OCI-LY3 (cell line): ENCODE measurements around the gene ARHGAP15.

Experiments used
- H2AFZ ChIP-seq: fragments of 200-600, 300-600 bp; shearing (Covaris generic); 2 replicates; pipeline ENCODE4 v1.6.0; 2014; ENCODE audit warnings: antibody characterized with exemption, low read depth, low read length
- H3K27ac ChIP-seq: fragments of 200-600, 300-600 bp; sonication (generic); 2 replicates; pipeline ENCODE4 v1.5.1; 2014; ENCODE audit warnings: mild to moderate bottlenecking, low read length, moderate library complexity, mixed read lengths
- H3K27me3 ChIP-seq: fragments of 200-600, 300-600 bp; sonication (generic); 2 replicates; pipeline ENCODE4 v1.6.1; 2014; ENCODE audit warnings: low read depth, low read length, mixed read lengths
- H3K36me3 ChIP-seq: fragments of 200-600, 300-600 bp; sonication (generic); replicated peaks from 2 replicates; pipeline ENCODE3; 2014; ENCODE audit warnings: low read depth, low read length, mixed read lengths
- H3K4me1 ChIP-seq: fragments of 300-600, 200-600 bp; sonication (generic); 2 replicates; pipeline ENCODE4 v1.6.1; 2014; ENCODE audit warnings: low read length, mixed read lengths
- H3K4me2 ChIP-seq: fragments of 200-600, 300-600 bp; sonication (generic); 2 replicates; pipeline ENCODE4 v1.6.1; 2014; ENCODE audit warnings: low read length, mixed read lengths
- H3K4me3 ChIP-seq: fragments of 300-600, 200-600 bp; sonication (generic); 2 replicates; pipeline ENCODE4 v1.5.1; 2014; ENCODE audit warnings: antibody characterized with exemption, mild to moderate bottlenecking, low read length, moderate library complexity
- H3K79me2 ChIP-seq: fragments of 300-600, 200-600 bp; shearing (Covaris generic); 2 replicates; pipeline ENCODE4 v1.6.1; 2014; ENCODE audit warnings: mild to moderate bottlenecking, low read length, mixed read lengths
- H3K9ac ChIP-seq: fragments of 300-600, 200-600 bp; shearing (Covaris generic); 2 replicates; pipeline ENCODE4 v1.6.0; 2014; ENCODE audit warnings: mild to moderate bottlenecking, low read length, moderate library complexity
- H3K9me3 ChIP-seq: fragments of 200-600, 300-600 bp; shearing (Covaris generic); 2 replicates; pipeline ENCODE4 v1.6.1; 2014; ENCODE audit warnings: low read length, mixed read lengths; ENCODE audit not compliant: insufficient read depth
- H4K20me1 ChIP-seq: fragments of 200-600, 300-600 bp; sonication (generic); 2 replicates; pipeline ENCODE4 v1.6.1; 2016; ENCODE audit warnings: low read length, mixed read lengths; ENCODE audit not compliant: insufficient read depth
- CTCF ChIP-seq: fragments of 200-600, 300-600 bp; sonication (generic); IDR thresholded peaks from 2 replicates; pipeline ENCODE4 v1.5.1; 2014; ENCODE audit warnings: antibody characterized with exemption, low read length, low read depth
- EZH2phosphoT487 ChIP-seq: fragments of 200-600 bp; shearing (Covaris generic); IDR thresholded peaks from 2 replicates; pipeline ENCODE4 v1.6.1; 2018; ENCODE audit warnings: antibody characterized with exemption, mixed run types, low read depth

ARHGAP15 gene

GRCh38 chr2:143422681-143423080 lies 293.5 kb downstream of the ARHGAP15 start:
- Histone ChIP-seq H3K79me2 (no peaks in the 10 kb centered on the region), H3K36me3 (no peaks in the 10 kb centered on the region), H3K9ac (no peak overlapping the region), H3K4me2 (no peak overlapping the region), H2AFZ (no peak overlapping the region), H3K27me3 (no peaks in the 10 kb centered on the region), H3K4me1 (no peaks in the 10 kb centered on the region), H3K27ac (no peak overlapping the region), H3K9me3 (no peaks in the 10 kb centered on the region), H3K4me3 (no peak overlapping the region), H4K20me1 (peaks cover 7% of the 10 kb centered on the region; the same call in 1 of the 2 replicates)
- TF ChIP-seq EZH2phosphoT487 (no peak), CTCF (no peak)

GRCh38 chr2:143425896-143426295 lies 296.7 kb downstream of the ARHGAP15 start:
- no peak overlapping the region for H2AFZ ChIP-seq
- no peak for TF ChIP-seq EZH2phosphoT487
- TF ChIP-seq CTCF: no peak
- H3K9me3 ChIP-seq: no peaks in the 10 kb centered on the region
- H3K27me3 ChIP-seq: no peaks in the 10 kb centered on the region
- no peaks in the 10 kb centered on the region for H3K36me3 ChIP-seq
- H3K9ac ChIP-seq: no peak overlapping the region
- no peak overlapping the region for H3K4me2 ChIP-seq
- H3K79me2 ChIP-seq: no peaks in the 10 kb centered on the region
- H3K27ac ChIP-seq: no peak overlapping the region
- H4K20me1 ChIP-seq: peaks cover 5% of the 10 kb centered on the region; the same call in 1 of the 2 replicates
- H3K4me1 ChIP-seq: no peaks in the 10 kb centered on the region
- H3K4me3 ChIP-seq: no peak overlapping the region

DNA sequence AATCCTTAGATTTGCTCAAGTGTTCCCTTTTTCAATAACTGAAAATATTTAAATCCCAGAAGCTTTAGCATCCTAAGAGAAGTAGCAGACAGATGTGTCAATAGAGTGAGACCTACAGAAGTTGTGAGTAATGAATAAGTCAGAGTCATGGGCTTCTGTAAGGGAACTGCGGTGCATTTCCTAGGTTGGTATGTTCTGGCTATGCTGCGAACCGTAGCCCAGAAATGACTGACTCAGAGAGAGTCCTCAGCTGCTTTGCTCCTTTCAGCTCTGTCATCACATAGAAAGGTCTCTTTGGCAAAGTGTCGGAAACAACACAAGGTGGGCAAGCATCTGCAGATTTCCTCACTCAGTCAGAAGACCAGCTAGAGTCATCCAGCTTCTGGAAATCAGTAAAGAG lies 297.1 kb downstream of the ARHGAP15 start:
- no peak overlapping the region for H2AFZ ChIP-seq
- H3K4me3 ChIP-seq: no peak overlapping the region
- no peaks in the 10 kb centered on the region for H3K9me3 ChIP-seq
- H3K9ac ChIP-seq: no peak overlapping the region
- no peaks in the 10 kb centered on the region for H3K36me3 ChIP-seq
- no peaks in the 10 kb centered on the region for H3K4me1 ChIP-seq
- no peaks in the 10 kb centered on the region for H3K27me3 ChIP-seq
- TF ChIP-seq CTCF (no peak), EZH2phosphoT487 (no peak)
- no peak overlapping the region for H3K27ac ChIP-seq
- H3K79me2 ChIP-seq: no peaks in the 10 kb centered on the region
- H3K4me2 ChIP-seq: no peak overlapping the region
- peaks cover 4% of the 10 kb centered on the region; the same call in 1 of the 2 replicates for H4K20me1 ChIP-seq

- Histone ChIP-seq H3K27me3 (no peaks in the 10 kb centered on the region), H4K20me1 (peaks cover 4% of the 10 kb centered on the region; the same call in 1 of the 2 replicates), H3K4me3 (no peak overlapping the region), H3K27ac (no peak overlapping the region), H3K36me3 (no peaks in the 10 kb centered on the region), H3K4me2 (no peak overlapping the region), H3K9ac (no peak overlapping the region), H3K9me3 (no peaks in the 10 kb centered on the region), H3K79me2 (no peaks in the 10 kb centered on the region), H2AFZ (no peak overlapping the region), H3K4me1 (no peaks in the 10 kb centered on the region)
- TF ChIP-seq CTCF (no peak), EZH2phosphoT487 (no peak)
Measured at GRCh38 chr2:143428700-143429099, 299.5 kb downstream of the ARHGAP15 start.
